ACHN (cell line): Measurements from ENCODE around the gene SCTR.

ENCODE experiments used
- DNase-seq: peaks from one replicate; pipeline ENCODE4 v3.0.0-alpha.2; 2015
- in situ Hi-C: cut with HindIII; loops from 2 replicates; pipeline ENCODE4 v1.10.0; 2017; ENCODE audit warnings: low sequenced_read_pairs, low pct_ligation_motif_present, low pct_unique_long_range_greater_than_20kb

The SCTR gene

GRCh38 chr2:119523952-119524694 lies at the start of gene SCTR:
Gene SCTR (minus strand): TSS chr2:119524483. CDS start chr2:119524226, 257 bp downstream.
- DNase-seq, result no peak
- in situ Hi-C loops, result no loop called here

GRCh38 chr2:119567292-119567691 lies 43.0 kb upstream of the SCTR start:
- in situ Hi-C loops, result no loop called here
- no peak for DNase-seq

- in situ Hi-C loops, result no loop called here
- no peak for DNase-seq
Observed at GRCh38 chr2:119565481-119565880, 41.2 kb upstream of the SCTR start.

- in situ Hi-C loops, result no loop called here
- no peak for DNase-seq
Observed at GRCh38 chr2:119553687-119554344, 29.5 kb upstream of the SCTR start.

- DNase-seq, result no peak
- in situ Hi-C loops, result no loop called here
Observed at GRCh38 chr2:119552902-119553301, 28.6 kb upstream of the SCTR start.

- in situ Hi-C loops, result no loop called here
- DNase-seq, result no peak
Observed at GRCh38 chr2:119550856-119551255, 26.6 kb upstream of the SCTR start.

- no peak for DNase-seq
- in situ Hi-C loops, result no loop called here
Observed at GRCh38 chr2:119550346-119550745, 26.1 kb upstream of the SCTR start.

- peak; percentile 27 for DNase-seq
- in situ Hi-C loops, result no loop called here
Observed at GRCh38 chr2:119549241-119549640, 25.0 kb upstream of the SCTR start.

- DNase-seq, result no peak
- in situ Hi-C loops, result no loop called here
Observed at GRCh38 chr2:119548516-119549120, 24.3 kb upstream of the SCTR start.

- in situ Hi-C loops, result no loop called here
Observed at GRCh38 chr2:119546447-119546767, 22.1 kb upstream of the SCTR start.

GRCh38 chr2:119545754-119546446 lies 21.6 kb upstream of the SCTR start:
- peak; percentile 41 for DNase-seq
- in situ Hi-C loops, result no loop called here

More at GRCh38 chr2:119546447-119546767, 22.1 kb upstream of the SCTR start:
- DNase-seq, result no peak

- DNase-seq, result peak; percentile 81
- in situ Hi-C loops, result no loop called here
Observed at GRCh38 chr2:119544939-119545475, 20.7 kb upstream of the SCTR start.

GRCh38 chr2:119544075-119544938 lies 20.0 kb upstream of the SCTR start, which contains the start of gene CFAP221:
Gene CFAP221 (plus strand): TSS chr2:119544449. CDS start chr2:119546132, 1,683 bp downstream.
- in situ Hi-C loops, result no loop called here
- DNase-seq, result peak; percentile 84

- in situ Hi-C loops, result no loop called here
- DNase-seq, result no peak
Observed at GRCh38 chr2:119541476-119541875, 17.2 kb upstream of the SCTR start.

- in situ Hi-C loops, result no loop called here
- DNase-seq, result no peak
Observed at GRCh38 chr2:119537792-119538191, 13.5 kb upstream of the SCTR start.

- DNase-seq, result no peak
- in situ Hi-C loops, result no loop called here
Observed at GRCh38 chr2:119536707-119537106, 12.4 kb upstream of the SCTR start.

GRCh38 chr2:119536211-119536610 lies 11.9 kb upstream of the SCTR start:
- in situ Hi-C loops, result no loop called here
- DNase-seq, result no peak

GRCh38 chr2:119533560-119533959 lies 9.3 kb upstream of the SCTR start:
- no peak for DNase-seq
- in situ Hi-C loops, result no loop called here
